D341Med (cell line): ENCODE data around the gene SP140.
"Not testable (repeated sequence)": the region's sequence is repeated elsewhere in the genome, so short reads cannot be mapped to it uniquely, and the experiment has no call there.

Experiments
- DNase-seq: peaks from one replicate; pipeline ENCODE4 v3.0.0; 2012; ENCODE audit warnings: low spot score

SP140 gene

DNA sequence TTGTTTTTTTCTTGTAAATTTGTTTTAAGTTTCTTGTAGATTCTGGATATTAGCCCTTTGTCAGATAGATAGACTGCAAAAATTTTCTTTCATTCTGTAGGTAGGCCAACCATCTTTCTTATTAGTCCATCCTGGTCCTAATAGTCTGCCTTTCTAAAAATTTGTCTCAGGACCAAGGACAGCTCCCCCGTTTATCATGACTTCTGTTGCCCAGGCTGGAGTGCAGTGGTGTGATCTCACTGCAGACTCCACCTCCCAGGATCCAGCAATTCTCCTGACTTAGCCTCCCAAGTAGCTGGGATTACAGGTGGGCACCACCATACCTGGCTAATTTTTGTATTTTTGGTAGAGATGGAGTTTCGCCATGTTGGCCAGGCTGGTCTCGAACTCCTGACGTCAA lies 63.8 kb downstream of the SP140 start:
- not testable (repeated sequence) for DNase-seq

DNA sequence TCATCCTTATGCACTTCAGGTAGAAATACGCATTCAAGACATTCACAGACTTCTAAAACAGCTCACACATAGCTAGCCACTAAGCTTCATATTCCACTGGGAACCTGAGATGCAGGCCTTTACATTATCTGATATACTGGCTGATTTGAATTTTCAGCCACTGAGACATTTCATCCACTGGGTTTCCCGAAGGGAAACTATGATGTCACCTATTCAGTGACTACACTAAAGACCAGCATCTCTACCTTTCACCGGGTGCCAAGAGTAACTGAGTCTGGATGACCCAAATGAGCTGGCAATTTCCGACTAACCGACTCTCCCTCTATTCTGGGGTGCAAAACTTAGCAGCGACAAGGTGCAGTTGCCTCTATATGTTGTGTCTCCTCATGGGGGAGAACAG lies 69.7 kb downstream of the SP140 start:
- no peak for DNase-seq

DNA sequence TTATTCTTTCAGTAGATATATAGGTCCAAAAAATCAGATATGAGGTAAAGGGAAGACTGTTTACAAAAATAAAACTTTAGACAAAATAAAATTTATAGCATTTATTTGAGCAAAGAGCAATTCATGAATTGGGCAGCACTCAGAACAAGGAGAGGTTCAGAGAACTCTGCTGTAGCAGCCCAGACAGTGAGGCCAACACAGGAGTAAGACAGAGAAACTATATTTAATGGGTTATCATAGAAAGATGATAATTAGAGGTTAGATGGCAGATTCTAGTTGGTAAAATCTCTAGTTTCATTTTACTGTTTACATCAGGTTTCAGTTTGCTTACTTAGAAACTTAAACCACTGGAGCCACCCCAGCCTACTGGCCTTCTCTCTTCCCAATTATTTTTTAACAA lies 71.4 kb downstream of the SP140 start:
- no peak for DNase-seq

DNA sequence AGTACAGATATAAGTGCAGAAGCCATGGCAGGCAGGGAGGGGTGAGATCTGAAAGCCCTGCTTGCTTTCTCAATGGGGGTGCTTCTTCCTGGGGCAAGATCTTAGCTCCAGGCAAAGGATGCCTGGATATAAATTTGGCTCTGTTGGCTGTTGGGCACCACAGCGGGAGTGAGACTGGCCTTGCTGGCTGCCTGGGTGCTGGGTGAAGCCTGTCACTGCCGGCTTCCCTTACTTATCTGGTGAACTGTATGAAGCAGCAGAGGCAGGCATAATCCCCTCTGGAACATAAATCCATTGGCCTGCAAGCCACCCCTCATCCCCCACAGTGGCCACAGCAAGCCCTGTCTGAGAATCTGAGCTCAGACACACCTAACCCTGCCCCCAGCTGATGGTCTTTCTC lies 74.1 kb downstream of the SP140 start:
- no peak for DNase-seq

DNA sequence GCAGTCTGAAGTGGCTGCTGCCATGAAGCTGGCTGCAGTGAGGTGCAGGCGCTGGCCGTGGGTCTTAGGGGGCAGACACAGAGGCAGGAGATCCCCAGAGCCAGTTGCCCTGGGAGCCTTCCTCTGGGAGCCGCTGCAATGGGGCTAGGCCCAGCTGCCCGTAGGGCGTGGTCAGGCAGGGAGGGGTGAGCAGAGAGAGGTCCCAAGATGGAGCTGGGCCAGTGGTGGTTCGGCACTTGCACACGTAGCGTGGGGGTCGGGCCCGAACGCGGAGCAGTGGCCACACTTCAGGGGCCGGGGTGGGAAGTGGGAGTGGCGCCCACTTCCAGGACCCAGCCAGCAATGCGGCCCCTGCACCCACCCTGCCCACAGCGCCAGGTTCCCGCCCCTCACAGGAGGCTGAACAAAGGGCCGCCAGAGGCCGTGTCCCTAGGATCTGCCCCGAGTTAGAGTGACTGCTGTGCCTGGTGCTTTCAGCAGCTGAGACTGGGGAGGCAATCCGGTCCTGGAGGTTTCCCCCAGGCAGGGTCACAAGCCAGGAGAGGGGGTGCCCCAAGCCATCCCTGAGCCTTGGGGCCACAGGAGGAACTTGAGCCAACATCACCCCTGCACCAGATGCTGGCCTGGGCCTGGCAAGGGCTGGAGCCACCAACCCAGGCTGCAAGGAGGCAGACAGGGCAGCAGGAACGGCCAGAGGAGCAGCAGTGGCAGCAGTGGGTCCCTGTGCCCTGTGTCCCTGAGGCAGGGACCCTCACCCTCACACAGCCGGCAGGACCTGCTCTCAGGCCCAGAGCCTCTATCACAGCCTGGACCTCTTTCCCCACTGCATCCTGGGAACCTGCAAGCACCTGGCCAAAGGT lies 80.1 kb downstream of the SP140 start:
- DNase-seq = no peak

DNA sequence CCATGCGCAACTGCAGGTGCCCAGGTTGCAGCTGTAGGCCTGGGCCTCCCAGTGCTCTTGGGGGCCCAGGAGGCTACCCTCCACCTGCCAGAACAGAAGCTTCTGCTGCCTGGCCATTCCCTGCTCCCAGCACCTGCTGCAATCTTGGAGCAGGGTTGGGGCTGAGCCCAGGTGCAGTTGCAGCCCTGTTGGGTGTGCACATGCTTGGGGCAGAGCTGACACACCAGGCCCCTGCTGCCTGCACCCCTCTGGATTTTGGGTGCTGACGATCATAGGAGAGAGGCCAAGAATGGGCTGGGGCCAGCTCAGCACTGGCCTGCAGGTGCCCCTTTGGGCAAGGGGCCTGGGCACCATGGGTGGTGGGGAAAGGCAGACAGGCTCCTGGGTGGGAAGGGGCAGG lies 80.9 kb downstream of the SP140 start:
- no peak for DNase-seq

DNA sequence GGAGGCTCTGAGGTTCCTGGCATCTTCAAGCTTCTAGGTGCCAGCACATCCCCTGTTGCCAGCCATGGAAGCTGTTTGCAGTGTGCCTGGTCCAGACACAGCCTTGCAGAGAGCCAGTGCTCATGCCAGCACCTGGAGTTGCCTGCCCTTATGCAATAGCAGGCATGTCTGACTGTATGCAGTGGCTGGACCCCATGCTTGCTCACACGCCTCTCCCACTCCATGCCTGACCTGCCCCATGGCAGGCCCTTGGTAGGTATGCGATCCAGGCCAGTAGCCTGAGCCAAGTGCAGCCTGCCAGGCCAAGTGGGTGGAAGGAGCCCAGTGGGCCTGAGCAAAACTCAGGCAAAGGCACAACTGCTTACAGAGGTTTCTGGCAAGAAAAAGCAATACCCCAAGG lies 81.9 kb downstream of the SP140 start:
- DNase-seq = no peak

DNA sequence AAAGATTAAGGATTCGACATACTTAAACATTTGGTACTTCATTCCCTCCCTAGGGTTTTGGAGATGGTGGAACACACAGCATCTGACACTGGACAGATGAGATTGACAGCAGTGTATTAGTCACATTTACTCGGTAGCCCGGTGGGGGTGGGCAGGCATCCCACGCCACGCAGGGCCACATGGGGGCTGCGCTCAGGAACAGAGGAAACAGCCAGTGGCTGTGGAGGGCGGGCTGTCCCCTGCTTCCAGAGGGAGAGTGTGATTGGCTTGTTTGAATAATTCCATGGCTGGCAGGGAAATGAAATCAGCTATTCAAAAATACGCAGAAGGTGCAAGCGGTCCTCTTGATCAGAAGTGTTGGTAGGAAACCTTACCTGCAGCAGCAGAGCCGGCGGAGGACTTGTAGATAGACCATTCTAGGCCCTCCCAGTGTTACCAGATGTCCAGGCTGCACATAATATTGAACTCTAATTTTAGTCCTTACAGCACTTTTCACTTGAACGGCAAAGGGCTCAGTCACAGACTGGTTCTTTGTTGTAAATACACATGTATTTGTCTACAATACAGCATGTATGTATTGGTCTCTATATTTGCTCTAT lies 83.0 kb downstream of the SP140 start:
- no peak for DNase-seq

DNA sequence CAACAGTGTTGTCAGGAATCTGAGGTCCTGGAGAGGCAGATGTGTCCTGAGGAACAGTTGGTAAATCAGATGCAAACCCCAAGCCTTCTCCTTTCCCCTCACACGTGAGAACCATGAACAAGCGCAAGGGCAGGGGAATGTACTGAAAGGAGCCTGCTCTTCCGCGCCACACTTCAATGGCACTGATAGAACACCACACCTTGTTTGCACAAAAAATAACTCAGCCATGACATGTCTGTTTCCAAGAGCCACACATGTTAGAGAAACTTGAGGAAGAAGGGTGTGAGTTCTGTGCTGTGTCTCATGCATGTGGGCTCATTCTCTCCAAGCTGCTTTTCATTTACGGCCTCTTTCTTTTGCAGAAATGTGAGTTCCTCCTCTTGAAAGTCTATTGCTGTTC lies 85.3 kb downstream of the SP140 start:
- DNase-seq = not testable (repeated sequence)

DNA sequence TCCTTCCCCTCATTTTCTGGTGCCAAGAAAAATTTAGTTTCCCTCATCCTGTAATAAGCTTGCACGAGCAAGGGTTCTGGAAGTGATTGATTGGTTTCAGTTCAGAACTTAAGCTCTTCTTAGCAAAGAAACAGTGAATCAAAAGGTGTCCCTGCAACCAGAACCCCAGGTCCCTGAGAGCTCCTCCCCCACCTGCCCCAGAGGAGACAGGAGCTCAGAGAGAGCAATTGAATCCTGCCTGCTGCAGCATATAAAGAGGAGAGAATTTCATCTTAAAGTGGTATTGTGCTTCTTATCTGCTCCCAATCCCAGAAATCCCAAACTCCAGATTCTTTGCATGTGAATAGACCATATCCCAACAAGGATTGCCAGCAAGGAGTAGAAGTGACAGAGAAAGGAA lies 86.1 kb downstream of the SP140 start:
- DNase-seq = not testable (repeated sequence)

DNA sequence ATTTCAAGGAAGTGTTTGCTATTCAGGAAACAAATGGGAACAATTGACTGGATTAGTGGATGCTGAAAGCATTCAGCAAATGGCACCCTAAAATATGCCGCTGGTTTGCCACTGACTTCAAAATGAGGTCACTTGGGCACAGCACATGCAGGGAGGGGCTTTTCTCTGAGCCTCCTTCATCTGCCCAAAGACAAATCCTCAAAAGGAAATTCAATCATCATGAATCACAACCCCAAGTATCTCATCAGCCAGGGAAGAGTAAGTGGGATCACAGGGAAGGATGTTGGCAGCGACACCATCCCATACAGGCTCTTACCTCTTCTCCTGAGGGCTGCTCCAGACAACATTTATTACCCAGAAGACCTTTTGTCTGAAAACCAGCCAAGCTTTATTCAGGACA lies 87.1 kb downstream of the SP140 start:
- DNase-seq = no peak

DNA sequence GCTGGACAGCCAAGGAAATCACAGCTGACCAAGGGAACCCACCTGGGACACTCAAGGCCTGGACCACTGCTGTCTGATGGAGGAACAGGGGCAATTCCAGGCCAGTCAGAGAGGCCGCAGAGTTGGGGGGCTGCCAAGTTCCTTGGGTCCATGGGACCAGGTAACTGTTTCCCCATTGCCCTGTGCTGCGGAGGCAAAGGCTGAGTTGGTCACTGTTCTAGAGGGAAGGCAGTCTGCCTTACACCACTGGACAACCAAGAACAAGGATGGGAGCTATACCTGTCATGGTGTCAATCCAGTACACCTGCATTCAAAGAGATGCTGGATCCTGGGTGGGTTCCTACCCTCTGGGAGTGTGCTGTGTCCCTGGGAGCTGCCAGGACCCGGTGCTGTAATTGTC lies 91.8 kb downstream of the SP140 start:
- DNase-seq = no peak

DNA sequence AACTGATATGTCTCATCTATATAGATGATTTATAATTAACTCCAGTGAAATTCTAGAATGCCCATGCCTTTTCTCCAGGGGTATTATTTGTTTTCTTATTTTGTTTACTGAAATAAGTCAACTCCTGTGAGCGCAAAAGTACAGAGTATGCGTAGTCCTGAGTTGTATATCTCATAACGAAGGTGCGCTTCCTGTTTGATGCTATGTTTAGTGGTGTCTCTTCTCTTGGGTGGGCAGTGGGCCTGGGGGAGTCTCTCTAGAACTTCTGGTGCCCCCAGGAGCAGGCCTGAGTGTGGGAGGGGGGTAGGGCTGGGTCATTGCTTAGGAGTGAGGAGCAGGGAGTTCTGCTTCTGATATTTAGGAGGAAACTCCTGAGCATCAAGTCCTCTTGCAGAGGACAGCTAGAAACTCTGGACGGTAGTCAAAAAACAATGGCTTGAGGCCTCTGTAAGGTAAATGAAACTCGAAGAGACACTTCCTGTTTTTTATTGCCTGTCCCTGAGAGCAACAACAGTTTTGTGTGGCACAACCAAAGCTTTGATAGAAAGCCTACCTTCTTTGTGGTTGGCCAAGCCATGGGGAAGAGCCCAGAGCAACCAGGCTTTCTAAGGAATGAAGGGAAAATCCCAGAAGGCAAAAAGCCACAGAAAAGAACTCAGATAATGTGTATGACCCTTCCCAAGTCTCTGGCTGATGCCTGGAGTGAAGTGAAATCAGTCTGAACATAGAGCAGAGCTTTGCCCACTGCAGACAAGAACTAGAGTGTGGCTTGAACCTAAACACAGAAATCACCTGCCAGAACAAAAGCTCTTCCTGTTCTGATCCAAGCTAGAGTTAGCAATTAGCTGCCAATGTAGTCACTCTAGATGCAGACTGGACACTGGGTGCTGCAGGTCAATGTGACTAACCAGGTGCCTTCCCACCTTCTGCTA lies 92.9 kb downstream of the SP140 start:
- DNase-seq = no peak

DNA sequence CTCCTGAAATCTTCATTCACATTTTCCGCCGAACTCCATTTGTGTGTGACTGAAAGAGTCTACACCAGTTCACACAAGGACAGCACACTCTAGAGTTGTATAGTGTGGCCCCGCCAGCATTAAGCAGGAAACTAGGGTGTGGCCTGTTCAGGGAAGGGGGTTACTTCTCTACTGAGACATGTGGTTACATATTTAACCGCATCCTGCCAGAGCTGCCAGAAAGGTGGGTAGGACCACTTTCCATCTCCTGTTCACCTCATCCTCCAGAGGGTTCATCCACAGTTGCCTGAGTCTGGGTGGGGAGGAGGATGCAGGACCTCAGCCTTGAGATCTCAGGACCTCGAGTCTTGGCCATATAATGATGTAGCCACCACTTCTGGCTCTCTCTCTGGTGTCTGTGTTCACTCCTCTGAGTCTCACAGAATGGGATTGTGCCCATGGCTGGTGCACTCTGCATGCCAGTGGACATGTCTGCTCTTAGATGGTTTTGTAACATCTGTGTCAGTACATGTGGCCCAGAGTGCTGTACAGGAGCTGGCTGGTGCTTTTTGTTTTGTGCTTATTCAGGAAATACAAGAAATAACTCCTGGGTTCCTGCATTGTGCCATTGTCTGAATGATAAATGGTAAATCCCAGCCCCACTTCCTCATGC lies 93.8 kb downstream of the SP140 start:
- no peak for DNase-seq

DNA sequence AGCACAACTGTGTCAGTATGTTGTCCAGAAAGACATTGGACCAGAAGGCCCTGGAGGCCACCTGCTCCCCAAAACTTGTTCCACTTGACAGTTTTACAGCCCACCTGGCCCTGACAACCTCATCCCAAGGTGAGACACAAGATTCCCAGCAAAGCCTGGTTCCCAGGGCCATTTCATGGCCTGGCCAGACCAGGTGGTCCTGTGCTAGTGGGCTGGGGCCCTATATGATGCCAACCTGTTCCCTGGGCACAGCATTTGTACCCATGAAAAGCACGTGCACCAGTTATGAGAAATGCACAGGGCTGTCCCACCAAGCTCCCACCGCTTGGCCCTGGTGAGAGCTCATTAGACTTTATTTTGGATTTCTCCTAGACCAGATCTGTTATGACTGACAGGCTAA lies 95.5 kb downstream of the SP140 start:
- DNase-seq = no peak

DNA sequence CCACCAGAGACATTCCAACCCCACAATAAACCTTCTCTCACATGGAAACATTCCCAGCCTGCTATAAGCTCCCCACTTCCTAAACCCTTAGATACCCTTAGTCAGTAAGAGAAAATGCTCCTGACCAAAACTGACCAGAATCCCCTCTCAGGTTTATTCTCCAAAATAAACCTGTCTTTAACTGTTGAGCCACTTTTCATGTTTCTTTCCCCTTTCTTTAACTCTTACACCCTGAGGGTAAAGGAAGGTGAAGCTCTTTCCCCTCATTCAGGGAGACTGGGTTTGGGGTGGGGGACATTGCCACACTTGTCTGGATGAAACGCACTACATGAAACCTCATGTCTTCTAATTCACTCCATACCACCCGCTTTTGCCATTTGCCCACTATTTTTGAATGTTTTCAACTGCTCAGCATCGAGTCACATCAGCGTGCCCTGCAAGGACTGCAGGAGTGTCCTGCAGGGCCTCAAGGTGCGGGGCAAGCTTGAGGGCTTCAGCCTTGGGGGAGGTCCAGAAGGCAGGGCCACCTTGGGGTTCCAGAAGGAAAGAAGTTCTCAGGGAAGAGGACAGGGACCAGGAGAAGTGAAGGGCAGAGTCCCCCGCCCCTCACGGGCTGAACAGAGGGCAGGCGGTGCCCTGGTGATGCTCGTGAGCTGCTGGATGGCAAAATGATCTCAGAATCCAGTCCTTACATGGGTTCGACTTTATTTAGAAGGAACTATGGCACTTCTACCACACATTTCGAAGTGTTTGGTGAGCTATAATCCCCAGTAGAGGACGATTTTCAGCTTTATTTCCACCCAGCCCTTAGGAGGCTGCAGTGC lies 97.2 kb downstream of the SP140 start:
- no peak for DNase-seq

DNA sequence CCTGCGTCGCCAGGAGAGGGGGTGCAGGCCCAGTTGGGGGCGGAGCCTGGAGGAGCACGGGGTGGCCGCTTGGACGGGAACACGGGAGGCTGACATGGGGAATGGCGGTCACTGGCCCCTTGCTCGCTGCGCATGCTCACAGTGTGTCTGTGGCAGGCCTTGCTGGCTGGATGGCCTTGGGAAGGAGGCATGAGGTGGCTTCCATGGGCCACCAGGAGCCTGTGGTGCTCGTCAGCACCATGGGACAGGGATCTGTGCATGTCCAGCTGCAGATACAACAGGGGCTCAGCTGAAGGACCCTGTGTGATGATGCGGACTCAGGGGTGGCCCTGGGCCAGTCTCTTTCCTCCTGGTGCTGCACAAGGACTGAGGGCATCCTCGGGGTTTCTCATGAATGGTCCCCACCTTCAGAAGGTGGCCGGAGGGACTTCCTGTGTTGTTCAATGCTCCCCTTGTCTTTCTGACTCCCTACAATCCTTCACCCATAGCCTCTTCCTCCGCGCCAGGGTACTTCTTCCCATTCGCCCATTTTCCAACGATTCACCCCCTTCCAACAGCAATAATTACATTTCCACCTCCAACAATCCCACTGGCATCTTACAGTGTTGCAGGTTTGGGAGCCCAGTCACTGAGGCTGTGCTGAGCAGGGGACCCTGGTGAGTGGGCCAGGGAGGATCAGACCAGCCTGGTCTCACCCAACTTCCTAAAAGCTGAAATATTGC lies 98.0 kb downstream of the SP140 start:
- no peak for DNase-seq

DNA sequence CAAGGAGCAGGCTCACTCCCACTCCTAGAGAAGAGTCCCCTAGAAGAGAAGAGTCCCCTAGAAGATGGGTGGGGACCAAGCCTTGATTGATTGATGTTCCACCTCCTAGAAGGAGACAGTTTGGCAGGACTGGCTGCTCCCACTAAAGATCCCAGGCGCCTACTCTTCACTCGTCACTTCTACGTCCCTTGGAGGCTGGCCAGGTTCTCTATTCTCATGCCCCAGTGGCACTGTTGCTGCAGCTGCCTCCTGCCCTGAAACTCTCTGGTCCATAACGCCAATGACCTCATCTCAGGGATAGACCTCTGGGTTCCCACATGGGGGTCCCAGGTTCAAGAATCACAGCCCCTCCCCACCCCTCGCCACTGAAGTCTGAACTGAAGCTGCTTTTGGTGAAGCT lies 99.0 kb downstream of the SP140 start:
- no peak for DNase-seq

DNA sequence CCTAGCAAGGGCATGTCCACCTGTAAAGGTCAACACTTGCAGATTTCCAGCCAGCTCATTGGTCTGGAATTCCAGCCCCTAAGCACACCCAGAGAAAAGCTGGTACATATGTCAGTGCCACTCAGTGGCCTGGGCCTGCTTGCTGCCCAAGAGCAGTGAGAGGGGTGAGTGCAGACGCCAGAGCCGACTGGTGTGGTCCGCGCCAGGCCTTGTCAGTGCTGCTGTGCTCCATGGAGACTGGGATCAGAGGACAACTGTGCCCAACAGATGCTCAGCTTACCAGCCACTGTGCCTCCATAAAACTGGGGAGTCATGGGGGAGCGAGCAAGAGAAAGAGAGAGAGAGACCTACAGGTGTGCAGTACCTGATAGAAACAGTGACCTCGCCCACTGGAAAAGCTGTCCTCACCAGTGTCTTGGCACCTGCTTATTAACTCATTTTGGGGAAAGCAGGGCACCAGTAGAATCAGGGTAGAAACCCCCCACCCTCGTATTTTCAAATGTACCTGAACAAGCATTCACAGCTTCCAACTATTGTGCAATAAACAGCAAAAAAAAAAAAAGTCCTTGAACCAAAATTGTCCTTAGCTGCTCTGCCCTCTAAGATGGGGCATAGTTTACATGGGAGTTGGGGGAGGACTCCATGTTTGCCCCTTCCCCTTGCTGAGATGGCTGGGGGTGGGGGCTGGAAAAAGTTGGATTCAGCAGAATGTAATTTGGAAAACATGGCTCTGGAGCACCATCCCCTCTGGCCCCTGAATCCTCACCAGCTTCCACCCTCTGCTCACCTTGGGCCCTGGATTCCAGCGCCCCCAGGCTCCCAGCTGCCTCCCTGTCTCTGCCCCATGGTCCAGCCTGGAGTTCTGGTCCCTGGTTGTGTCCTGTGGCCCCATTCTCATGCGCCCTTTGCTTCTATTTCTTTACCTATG lies 100.0 kb downstream of the SP140 start:
- no peak for DNase-seq
